PFSK-1 (cell line): Measurements from ENCODE around the gene ARL15.

Experiments
- FOXP2 ChIP-seq: optimal IDR thresholded peaks from 2 replicates; pipeline ENCODE3; 2011; ENCODE audit warnings: borderline replicate concordance, control low read depth, inconsistent platforms; ENCODE audit not compliant: insufficient read depth; ENCODE audit errors: extremely low read length, extremely low read depth
- POLR2AphosphoS5 ChIP-seq: IDR thresholded peaks from 2 replicates; pipeline ENCODE4 v1.6.1; 2012; ENCODE audit warnings: low read depth, mild to moderate bottlenecking, control low read depth, low read length, moderate library complexity
- REST ChIP-seq, 2 experiments: IDR thresholded peaks; 2 replicates each; pipeline versions ENCODE4 v1.6.1 to v1.8.0; 2011 to 2012; ENCODE audit warnings: low read depth in 2 of 2, low read length in 2 of 2, control low read depth in 1 of 2, inconsistent platforms in 1 of 2, mild to moderate bottlenecking in 1 of 2, moderate library complexity in 1 of 2; ENCODE audit not compliant: insufficient read depth in 1 of 2
- SIN3A ChIP-seq: IDR thresholded peaks from 2 replicates; pipeline ENCODE4 v1.6.1; 2012; ENCODE audit warnings: mild to moderate bottlenecking, low read length, moderate library complexity, borderline replicate concordance; ENCODE audit not compliant: insufficient read depth
- TAF1 ChIP-seq: IDR thresholded peaks from 2 replicates; pipeline ENCODE4 v1.6.1; 2012; ENCODE audit warnings: low read length, control low read depth, borderline replicate concordance; ENCODE audit not compliant: insufficient read depth

ARL15 gene

GRCh38 chr5:53970475-53970874 lies 339.9 kb downstream of the ARL15 start:
- TF ChIP-seq FOXP2 (no peak), REST (IDR thresholded peaks at IDR 0.05; ENCODE audit: insufficient read depth in 1 of 2, low read depth in 2 of 2, low read length in 2 of 2) (no peak), TAF1 (no peak), POLR2AphosphoS5 (no peak), SIN3A (no peak)

- no peak for TF ChIP-seq TAF1
- TF ChIP-seq FOXP2: no peak
- no peak for TF ChIP-seq SIN3A
- TF ChIP-seq POLR2AphosphoS5: no peak
- TF ChIP-seq REST (IDR thresholded peaks at IDR 0.05; ENCODE audit: insufficient read depth in 1 of 2, low read depth in 2 of 2, low read length in 2 of 2): no peak
Measured at GRCh38 chr5:53969176-53969730, 341.1 kb downstream of the ARL15 start.

- TF ChIP-seq FOXP2 (no peak), REST (IDR thresholded peaks at IDR 0.05; ENCODE audit: insufficient read depth in 1 of 2, low read depth in 2 of 2, low read length in 2 of 2) (no peak), POLR2AphosphoS5 (no peak), TAF1 (no peak), SIN3A (no peak)
Measured at GRCh38 chr5:53965459-53965858, 344.9 kb downstream of the ARL15 start.

DNA sequence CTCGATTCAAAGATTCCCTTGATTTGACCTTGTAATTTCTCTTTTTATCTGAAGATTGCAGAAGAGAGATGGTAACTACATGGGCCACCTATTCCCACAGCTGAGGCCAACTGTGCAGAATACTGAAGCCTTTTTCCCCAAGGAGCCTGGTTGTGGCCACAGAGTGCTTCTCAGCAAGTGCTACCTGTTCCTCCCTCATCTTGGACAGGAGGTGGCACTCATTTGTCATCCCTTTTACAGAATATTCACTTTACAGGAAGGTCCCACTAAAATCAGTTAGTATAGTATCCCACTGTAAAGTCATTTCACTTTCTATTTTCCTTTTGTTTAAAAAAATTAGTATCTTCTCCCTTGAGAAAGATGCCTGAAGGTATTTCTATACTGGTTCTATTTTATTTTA lies 346.4 kb downstream of the ARL15 start:
- TF ChIP-seq TAF1: no peak
- TF ChIP-seq POLR2AphosphoS5: no peak
- TF ChIP-seq FOXP2: no peak
- TF ChIP-seq REST (IDR thresholded peaks at IDR 0.05; ENCODE audit: insufficient read depth in 1 of 2, low read depth in 2 of 2, low read length in 2 of 2): no peak
- no peak for TF ChIP-seq SIN3A

DNA sequence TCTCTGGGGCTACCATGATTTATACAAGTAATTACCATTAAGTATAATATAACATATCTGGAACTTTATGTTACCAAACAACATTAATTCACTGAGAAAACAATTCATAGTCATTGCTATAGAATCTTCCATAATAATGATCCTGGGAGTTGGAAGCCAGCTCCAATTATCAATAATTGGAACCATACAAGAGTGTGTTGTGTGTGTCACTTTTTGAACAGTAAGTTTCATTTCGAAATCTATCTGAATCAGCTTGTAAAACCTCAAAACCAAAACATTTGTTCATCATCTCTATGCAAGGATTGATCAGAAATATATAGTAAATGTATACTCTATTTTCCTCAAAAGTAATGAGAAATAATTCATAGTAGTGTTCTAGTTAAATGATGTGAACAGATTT lies 348.1 kb downstream of the ARL15 start:
- TF ChIP-seq SIN3A (no peak), REST (IDR thresholded peaks at IDR 0.05; ENCODE audit: insufficient read depth in 1 of 2, low read depth in 2 of 2, low read length in 2 of 2) (no peak), TAF1 (no peak), POLR2AphosphoS5 (no peak)
